Prostate gland (tissue), 2 donors: ENCODE results near the gene KRT40.

Source experiments
- CTCF ChIP-seq, 4 experiments: fragments of 200-600 bp in 2 of 4; fragments of 450-650 bp in 2 of 4; sonication (generic) in 2 of 4; IDR thresholded peaks; 1 replicate in 3 of 4; 2 replicates in 1 of 4; pipeline ENCODE4 v1.5.1; 2016 to 2019; ENCODE audit warnings: antibody characterized with exemption in 4 of 4, mild to moderate bottlenecking in 2 of 4, moderate library complexity in 2 of 4
- POLR2AphosphoS5 ChIP-seq: sonication (generic); formaldehyde crosslinking; IDR thresholded peaks from one replicate; pipeline ENCODE4 v1.6.1; 2017; ENCODE audit warnings: antibody characterized with exemption

- TF ChIP-seq CTCF (IDR thresholded peaks at IDR 0.05) (no peak), POLR2AphosphoS5 (no peak)
These were observed 28.4 kb upstream of the KRT40 start for GRCh38 chr17:41012326-41013120.
